ENCODE data around the gene RBCK1.

GRCh38 chr20:366041-366718, 41.9 kb upstream of the RBCK1 start:
- TF ChIP-seq CTCF (IDR thresholded peaks at IDR 0.05) = no peak
- no peak for TF ChIP-seq EZH2 (IDR thresholded peaks at IDR 0.05; ENCODE audit: borderline replicate concordance, insufficient read depth, low read depth, low read length, poor library complexity, severe bottlenecking)

All from B cell (primary cell).